Fibroblast of skin of back (primary cell): Measurements from ENCODE around the gene TMEFF2.

ENCODE experiments used
- DNase-seq: peaks from one replicate; pipeline ENCODE4 v3.0.0-alpha.2; 2013

TMEFF2 gene

GRCh38 chr2:192007581-192008228 is 187.0 kb downstream of the TMEFF2 start:
- DNase-seq: no peak

GRCh38 chr2:192005211-192005610 is 189.5 kb downstream of the TMEFF2 start:
- no peak for DNase-seq

DNA sequence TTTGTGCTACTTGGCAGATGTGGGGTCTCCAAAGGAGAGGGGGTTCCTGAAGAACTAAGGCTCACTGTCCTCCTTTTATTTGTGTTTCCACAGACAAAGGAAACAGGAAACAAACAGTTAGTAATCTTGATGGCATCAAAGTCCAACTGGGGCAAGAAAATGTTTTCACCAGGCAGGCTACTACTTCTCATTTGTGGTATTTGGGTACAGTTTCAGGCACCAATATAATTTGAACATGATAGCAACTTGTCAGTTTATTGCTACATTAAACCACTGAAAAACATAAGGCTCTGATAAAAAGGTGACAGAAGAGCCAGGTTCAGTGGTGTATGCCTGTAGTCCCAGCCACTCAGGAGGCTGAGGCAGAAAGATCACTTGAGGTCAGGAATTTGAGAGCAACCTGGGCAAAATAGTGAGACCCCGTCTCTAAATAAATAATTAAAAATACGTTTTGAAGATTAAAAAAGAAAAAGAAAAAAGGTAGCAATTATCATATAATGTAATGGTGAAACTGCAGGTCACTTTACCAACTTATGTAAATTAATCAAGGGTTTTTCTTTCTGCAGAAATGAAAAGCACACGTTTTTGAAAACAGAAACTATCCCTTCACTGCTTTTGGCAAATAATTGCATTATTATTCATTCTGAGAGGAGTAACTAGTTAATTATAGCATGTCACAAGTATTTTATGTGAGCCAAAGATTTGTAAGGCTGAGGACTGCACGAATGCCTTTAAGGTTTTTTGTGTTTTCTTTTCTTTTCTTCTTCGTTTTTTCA is 190.4 kb downstream of the TMEFF2 start:
- no peak for DNase-seq

DNA sequence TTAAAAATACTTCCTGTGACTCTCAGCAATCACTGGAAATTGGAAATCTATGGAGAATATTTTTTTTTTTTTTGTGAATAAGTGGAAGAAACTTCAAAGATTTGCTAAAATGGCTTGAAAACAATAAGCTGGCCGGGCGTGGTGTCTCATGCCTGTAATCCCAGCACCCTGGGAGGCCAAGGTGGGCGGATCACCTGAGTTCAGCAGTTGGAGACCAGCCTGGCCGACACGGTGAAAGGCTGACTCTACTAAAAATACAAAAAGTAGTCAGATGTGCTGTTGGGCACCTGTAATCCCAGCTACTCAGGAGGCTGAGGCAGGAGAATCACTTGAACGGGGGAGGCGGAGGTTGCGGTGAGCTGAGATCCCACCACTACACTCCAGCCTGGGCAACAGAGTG is 192.3 kb downstream of the TMEFF2 start:
- DNase-seq: no peak

- no peak for DNase-seq
Measured at GRCh38 chr2:192000196-192000980, 194.3 kb downstream of the TMEFF2 start.

- DNase-seq: no peak
Measured at GRCh38 chr2:191999101-191999841, 195.5 kb downstream of the TMEFF2 start.

DNA sequence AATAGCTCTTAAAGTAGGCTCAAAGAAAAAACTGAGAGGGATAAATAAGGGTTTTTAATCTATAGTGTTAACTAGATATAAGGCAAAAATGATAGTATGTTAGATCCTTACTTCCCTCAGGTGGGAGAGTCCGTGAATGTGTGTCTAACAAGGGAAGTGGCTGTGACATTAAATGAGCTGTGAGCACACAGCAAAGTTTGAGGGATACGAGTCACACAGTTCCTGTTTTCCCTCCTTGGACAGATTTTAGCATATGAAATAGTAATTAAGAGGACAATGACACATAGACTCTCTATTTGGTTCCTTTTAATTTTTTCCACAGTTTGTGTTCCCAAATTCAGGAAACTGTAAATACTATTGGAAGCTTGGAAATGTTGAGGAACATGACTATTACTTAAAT is 199.4 kb downstream of the TMEFF2 start:
- DNase-seq: peak; percentile 21

GRCh38 chr2:191994749-191995148 is 200.0 kb downstream of the TMEFF2 start:
- DNase-seq: no peak

DNA sequence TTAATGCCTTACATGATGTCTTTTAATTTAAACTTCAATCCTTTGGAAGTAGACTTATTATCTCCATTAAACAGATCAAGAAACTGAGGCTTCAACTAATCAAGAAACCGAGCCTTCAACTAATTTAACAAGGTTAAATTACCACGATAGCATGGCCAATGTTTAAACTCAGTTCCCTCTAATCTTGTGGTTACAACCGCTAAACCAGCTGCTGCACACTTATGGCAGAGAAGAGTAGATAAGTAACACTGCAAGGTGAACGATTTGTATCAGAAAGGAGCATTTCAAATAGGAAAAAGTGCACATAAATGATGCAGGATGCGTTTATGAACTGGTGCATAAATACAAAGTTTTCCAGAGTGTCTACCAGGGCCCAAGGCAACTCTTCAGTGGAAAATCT is 203.3 kb downstream of the TMEFF2 start:
- no peak for DNase-seq

DNA sequence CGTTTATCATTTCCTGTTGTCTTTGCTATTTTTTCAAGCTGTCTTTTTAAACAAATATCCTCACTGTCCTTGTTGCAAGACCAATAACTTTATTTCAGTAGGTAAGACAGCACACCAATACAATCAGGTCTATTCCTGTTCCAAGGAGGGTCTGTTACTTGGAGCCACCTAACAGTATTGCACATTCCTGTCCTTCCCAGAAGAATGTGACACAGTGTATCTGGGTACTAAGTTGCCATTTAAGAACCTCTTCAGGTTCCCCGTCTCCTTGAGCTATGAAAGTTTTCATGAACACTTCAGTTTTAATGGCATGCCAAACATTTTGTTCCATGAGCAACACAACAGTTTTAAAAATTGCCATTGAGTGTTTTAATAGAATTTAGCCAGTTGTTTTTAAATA is 209.0 kb downstream of the TMEFF2 start:
- DNase-seq: no peak

GRCh38 chr2:191983591-191983990 is 211.1 kb downstream of the TMEFF2 start:
- DNase-seq: no peak

DNA sequence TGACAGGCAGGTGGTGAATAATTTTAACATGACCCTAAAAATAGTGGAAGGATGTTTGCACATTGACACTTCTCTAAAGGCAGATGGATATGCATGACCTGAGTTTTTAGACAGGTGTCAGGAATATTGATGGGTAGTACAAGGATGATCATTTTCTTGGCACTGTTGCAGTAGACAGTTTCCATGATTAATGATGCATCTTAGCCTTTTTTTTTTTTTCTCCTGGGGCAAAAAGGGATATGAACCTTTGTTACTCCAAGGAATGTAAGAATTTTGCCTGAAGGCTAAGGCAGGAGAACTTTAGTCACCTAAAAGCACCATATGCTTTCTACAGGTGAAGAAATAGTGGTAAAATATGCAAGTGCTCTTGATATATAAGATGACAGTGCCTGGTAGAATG is 211.5 kb downstream of the TMEFF2 start:
- no peak for DNase-seq

DNA sequence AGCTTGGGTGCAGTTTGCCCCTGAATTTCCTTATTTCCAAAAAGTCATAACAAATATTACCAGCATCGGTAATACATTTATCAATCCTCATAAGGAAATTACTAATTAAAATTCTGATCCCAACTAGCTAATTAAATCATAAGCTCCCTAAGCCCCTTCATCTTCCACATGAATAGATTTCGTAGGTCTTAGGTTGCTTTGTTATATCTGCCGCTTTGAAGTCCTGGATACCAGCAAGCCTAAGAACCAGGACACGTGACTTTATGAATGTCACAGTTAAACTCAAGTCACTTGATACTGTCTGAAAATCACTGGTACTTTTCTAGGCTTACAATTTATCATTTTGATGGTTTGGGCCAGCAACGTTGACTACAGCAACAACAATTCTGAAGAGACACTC is 213.0 kb downstream of the TMEFF2 start:
- DNase-seq: no peak

DNA sequence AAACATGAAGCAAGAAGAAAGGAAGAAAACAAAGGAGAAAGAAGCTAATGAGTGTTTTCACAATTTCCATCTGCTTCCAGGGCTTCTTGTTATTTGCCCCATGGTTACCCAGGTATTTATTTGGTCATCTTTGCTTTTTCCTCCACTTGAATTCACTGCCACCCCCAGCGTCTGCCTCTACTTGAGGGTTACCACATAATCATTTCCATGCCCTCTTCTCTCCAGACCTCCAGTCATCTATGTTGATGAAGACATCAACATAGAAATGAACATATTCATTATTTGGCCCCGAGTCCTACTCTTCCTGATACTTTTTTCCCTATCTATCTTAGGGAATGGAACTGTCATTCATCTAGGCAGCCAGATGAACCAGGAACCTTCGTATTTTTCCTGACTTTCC is 214.2 kb downstream of the TMEFF2 start:
- DNase-seq: no peak

DNA sequence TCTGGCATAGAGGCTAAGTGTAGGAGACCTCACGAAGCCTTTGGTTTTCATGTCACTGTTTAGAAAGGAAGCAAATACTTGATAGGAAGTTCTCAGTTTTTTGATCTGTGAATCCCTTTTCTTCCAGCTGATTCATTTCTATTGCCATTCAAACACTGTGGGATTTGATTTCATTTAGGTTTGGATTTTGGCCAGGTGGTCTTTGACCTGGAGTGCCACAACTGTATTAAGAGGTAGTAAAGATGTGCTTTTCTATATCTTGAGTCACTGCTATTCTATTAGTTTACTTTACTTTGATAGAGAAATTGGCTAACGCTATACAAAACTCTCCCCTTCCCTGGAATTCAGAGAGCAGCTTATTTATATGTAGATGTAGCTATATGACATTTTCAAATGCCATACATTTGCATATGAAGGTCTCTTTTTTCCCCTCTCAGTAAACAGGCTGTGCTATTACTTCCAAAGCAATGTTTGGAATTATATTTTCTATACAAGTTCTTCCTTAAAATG is 215.5 kb downstream of the TMEFF2 start:
- DNase-seq: no peak

- peak; percentile 47 for DNase-seq
Measured at GRCh38 chr2:191977754-191978153, 217.0 kb downstream of the TMEFF2 start.

- DNase-seq: peak; percentile 75
Measured at GRCh38 chr2:191976436-191976835, 218.3 kb downstream of the TMEFF2 start.

DNA sequence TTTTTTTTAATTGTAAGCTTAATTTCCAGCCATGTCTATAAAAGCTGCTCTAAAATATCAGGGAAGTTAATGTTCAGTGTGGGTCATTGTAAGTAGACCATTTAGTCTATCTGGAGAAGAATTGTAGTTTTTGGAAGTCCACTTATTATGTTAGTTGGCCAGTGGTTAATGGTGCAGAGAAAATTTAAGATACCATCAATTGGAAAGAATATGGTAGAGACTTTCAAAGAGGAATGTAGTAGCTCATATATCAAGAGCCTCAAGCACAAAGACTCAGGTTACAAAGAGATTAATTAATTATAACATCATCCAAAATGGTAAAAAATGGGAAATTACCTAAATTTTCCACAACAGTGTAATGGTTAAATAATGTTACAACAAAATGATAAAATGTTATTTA is 220.1 kb downstream of the TMEFF2 start:
- DNase-seq: no peak

- no peak for DNase-seq
Measured at GRCh38 chr2:191970867-191971266, 223.9 kb downstream of the TMEFF2 start.

GRCh38 chr2:191968120-191968519 is 226.6 kb downstream of the TMEFF2 start:
- no peak for DNase-seq

DNA sequence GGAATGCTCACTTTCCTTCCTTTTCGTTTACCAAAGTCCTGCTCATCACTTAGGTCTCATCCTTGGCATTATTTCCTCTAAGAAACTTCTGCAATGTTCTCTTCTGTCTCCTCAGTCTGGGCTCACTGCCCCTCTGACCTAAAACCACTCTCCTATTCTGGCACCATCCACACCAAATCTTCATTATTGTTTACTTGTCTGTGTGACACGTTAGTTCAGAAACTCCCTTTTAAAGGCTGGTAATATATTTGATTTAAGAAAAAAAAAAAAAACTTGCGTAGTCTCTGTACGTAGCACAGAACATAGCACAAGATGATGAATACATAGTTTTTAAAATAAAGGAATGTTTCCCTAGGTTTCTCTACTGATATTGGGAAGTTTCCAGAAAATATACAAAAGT is 229.0 kb downstream of the TMEFF2 start:
- no peak for DNase-seq

GRCh38 chr2:191961556-191961955 is 233.2 kb downstream of the TMEFF2 start:
- no peak for DNase-seq

DNA sequence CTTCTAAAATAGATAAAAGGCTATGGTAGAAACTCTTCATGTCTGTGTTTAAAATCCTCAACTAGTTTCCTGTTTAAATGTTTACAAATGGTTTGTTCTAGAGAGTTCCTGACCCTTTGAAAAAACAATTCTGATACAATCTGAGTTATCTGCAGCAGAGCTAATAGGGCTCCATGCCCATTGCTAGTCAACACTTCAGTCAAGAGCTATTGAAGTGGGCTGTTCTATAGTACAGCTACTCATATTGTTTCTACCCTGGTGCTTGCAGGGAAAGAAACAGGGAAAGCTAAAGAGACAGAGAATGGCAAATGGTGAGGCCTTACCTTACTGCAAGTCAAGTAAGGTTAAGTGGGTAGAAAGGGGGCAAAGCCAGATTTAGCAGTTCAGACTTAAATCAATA is 235.5 kb downstream of the TMEFF2 start:
- no peak for DNase-seq
